B cell (primary cell): ENCODE results near the gene HOXD4.

Source experiments
- CTCF ChIP-seq: fragments of 200-600 bp; IDR thresholded peaks from one replicate; pipeline ENCODE4 v1.8.0; 2022; ENCODE audit warnings: antibody characterized with exemption, mild to moderate bottlenecking
- EZH2 ChIP-seq: IDR thresholded peaks from 2 replicates; pipeline ENCODE4 v1.6.1; 2012; ENCODE audit warnings: borderline replicate concordance, low read depth, mild to moderate bottlenecking, moderate library complexity, low read length; ENCODE audit not compliant: insufficient read depth, poor library complexity, severe bottlenecking

GRCh38 chr2:176189681-176190641, 38.6 kb downstream of the HOXD4 start:
- TF ChIP-seq CTCF, result no peak
- no peak for TF ChIP-seq EZH2
